ENCODE measurements around the gene NFE2L2.

GRCh38 chr2:177291701-177292100 lies 27.2 kb upstream of the NFE2L2 start:
- no peak for TF ChIP-seq CTCF (IDR thresholded peaks at IDR 0.05)
- no peak for TF ChIP-seq ATF1 (CRISPR knock-in tag; IDR thresholded peaks at IDR 0.05)
